Erythroblast (primary cell): Measurements from ENCODE around the gene TRIM54.
"Not testable (repeated sequence)": the region's sequence is repeated elsewhere in the genome, so short reads cannot be mapped to it uniquely, and the experiment has no call there.

ENCODE experiments used
- DNase-seq, 2 experiments: peaks; one replicate each; lab custom pipeline; 2025; lab: John Stamatoyannopoulos, UW
- GATA1 ChIP-seq: IDR thresholded peaks from 2 replicates; pipeline ENCODE4 v1.6.1; 2011; ENCODE audit warnings: low read depth, mild to moderate bottlenecking, control low read depth, low read length, moderate library complexity
- POLR2A ChIP-seq: IDR thresholded peaks from 2 replicates; pipeline ENCODE4 v1.6.1; 2011; ENCODE audit warnings: mild to moderate bottlenecking, low read length

The TRIM54 gene

GRCh38 chr2:27304488-27305240 is 22.4 kb downstream of the TRIM54 start:
- DNase-seq: no peak

GRCh38 chr2:27305516-27305915 is 23.3 kb downstream of the TRIM54 start:
- TF ChIP-seq GATA1 (no peak), POLR2A (no peak)
- no peak for DNase-seq

More at GRCh38 chr2:27304488-27305240, 22.4 kb downstream of the TRIM54 start:
- no peak for TF ChIP-seq POLR2A
- TF ChIP-seq GATA1: no peak

GRCh38 chr2:27306136-27306535 is 23.9 kb downstream of the TRIM54 start:
- no peak for DNase-seq
- TF ChIP-seq GATA1 (no peak), POLR2A (no peak)

GRCh38 chr2:27306573-27307286 is 24.5 kb downstream of the TRIM54 start:
- TF ChIP-seq POLR2A: no peak
- no peak for TF ChIP-seq GATA1
- DNase-seq: peak in 1 of 2 experiments; percentile 14

- TF ChIP-seq POLR2A: no peak
- TF ChIP-seq GATA1: no peak
- DNase-seq: no peak
Measured at GRCh38 chr2:27307287-27307544, 25.0 kb downstream of the TRIM54 start.

GRCh38 chr2:27307545-27308358 is 25.5 kb downstream of the TRIM54 start:
- no peak for DNase-seq
- TF ChIP-seq POLR2A (no peak), GATA1 (no peak)

- DNase-seq: peak; percentile 13 to 36
- TF ChIP-seq GATA1: no peak
- TF ChIP-seq POLR2A: no peak
Measured at GRCh38 chr2:27308359-27308881, 26.2 kb downstream of the TRIM54 start, which contains the start of gene UCN. TSS of gene UCN (minus strand) at chr2:27308445. CDS start at chr2:27307895, 550 bp downstream.

GRCh38 chr2:27309651-27310050 is 27.4 kb downstream of the TRIM54 start:
- no peak for DNase-seq
- no peak for TF ChIP-seq GATA1
- TF ChIP-seq POLR2A: no peak

GRCh38 chr2:27312152-27312551 is 29.9 kb downstream of the TRIM54 start:
- no peak for DNase-seq
- TF ChIP-seq POLR2A: no peak
- no peak for TF ChIP-seq GATA1

GRCh38 chr2:27313882-27314645 is 31.8 kb downstream of the TRIM54 start:
- TF ChIP-seq POLR2A: no peak
- TF ChIP-seq GATA1: no peak
- DNase-seq: no peak

- no peak for TF ChIP-seq GATA1
- TF ChIP-seq POLR2A: no peak
- no peak for DNase-seq
Measured at GRCh38 chr2:27314709-27315108, 32.5 kb downstream of the TRIM54 start.

GRCh38 chr2:27315122-27315521 is 32.9 kb downstream of the TRIM54 start:
- no peak for DNase-seq
- TF ChIP-seq GATA1 (no peak), POLR2A (no peak)

- DNase-seq: no peak
- TF ChIP-seq POLR2A (no peak), GATA1 (no peak)
Measured at GRCh38 chr2:27316655-27317412, 34.6 kb downstream of the TRIM54 start.

- not testable (repeated sequence) for DNase-seq
Measured at GRCh38 chr2:27319839-27320238, 37.6 kb downstream of the TRIM54 start.
